Keratinocyte (primary cell): Measurements from ENCODE around the gene GTPBP6.

Source experiments
- CTCF ChIP-seq, 3 experiments: IDR thresholded peaks in 1 of 3; conservative IDR thresholded peaks in 1 of 3; optimal IDR thresholded peaks in 1 of 3; 2 replicates in 2 of 3; 3 replicates in 1 of 3; pipeline versions ENCODE3 to v1.5.1; 2011; ENCODE audit warnings: low read length in 3 of 3, mild to moderate bottlenecking in 3 of 3, moderate library complexity in 2 of 3, control low read depth in 1 of 3, inconsistent platforms in 1 of 3; ENCODE audit not compliant: insufficient read depth in 2 of 3; ENCODE audit errors: extremely low read depth in 1 of 3
- EZH2 ChIP-seq: IDR thresholded peaks from one replicate; pipeline ENCODE4 v1.6.1; 2012; ENCODE audit warnings: inconsistent platforms, mild to moderate bottlenecking, low read length, moderate library complexity

GRCh38 chrX:333611-334311 is 15.2 kb upstream of the GTPBP6 start:
- TF ChIP-seq CTCF (optimal IDR thresholded peaks at IDR 0.05 in 1 of 3, IDR thresholded peaks at IDR 0.05 in 1 of 3, conservative IDR thresholded peaks at IDR 0.05 in 1 of 3; ENCODE audit: extremely low read depth in 1 of 3, insufficient read depth in 2 of 3, low read length in 3 of 3) (no peak), EZH2 (no peak)
